Thoracic aorta (tissue), 2 donors: Measurements from ENCODE around the gene MADD. TPM values are rescaled to one million over a fixed set of nuclear protein-coding genes. Genes with fewer than 3 reads are reported as not detected.

Experiments
- ATAC-seq: fragments of 150-250 bp; one replicate; pipeline ENCODE4 v1.8.0; 2017; ENCODE audit warnings: low read depth; ENCODE audit not compliant: insufficient number of reproducible peaks, low FRiP score
- DNase-seq: peaks from one replicate; pipeline ENCODE4 v3.0.0-alpha.2; 2020; ENCODE audit warnings: low spot score
- H3K27ac ChIP-seq, 2 donors: fragments of 200-600 bp; sonication (generic); 1 replicate in 1 of 2; 2 replicates in 1 of 2; pipeline ENCODE4 v1.5.1; 2016; ENCODE audit warnings: mild to moderate bottlenecking in 2 of 2, moderate library complexity in 2 of 2
- H3K27me3 ChIP-seq: fragments of 200-600 bp; sonication (generic); replicated peaks from 2 replicates; pipeline ENCODE4 v1.6.0; 2016; ENCODE audit warnings: mild to moderate bottlenecking; ENCODE audit not compliant: insufficient read depth
- H3K36me3 ChIP-seq: fragments of 200-600 bp; sonication (generic); one replicate; pipeline ENCODE4 v1.5.1; 2016
- H3K4me1 ChIP-seq, 2 donors: fragments of 200-600 bp; sonication (generic); 1 replicate in 1 of 2; 2 replicates in 1 of 2; pipeline versions ENCODE4 v1.5.1 to v1.6.0; 2016; ENCODE audit warnings: low read depth in 2 of 2, mild to moderate bottlenecking in 1 of 2; ENCODE audit not compliant: control insufficient read depth in 1 of 2
- H3K4me3 ChIP-seq: fragments of 200-600 bp; sonication (generic); 2 replicates; pipeline ENCODE4 v1.5.1; 2016; ENCODE audit warnings: mild to moderate bottlenecking
- H3K9me3 ChIP-seq: fragments of 200-600 bp; sonication (generic); 2 replicates; pipeline ENCODE4 v1.5.1; 2016
- total RNA-seq, 2 donors: library from RNA; depleted of rRNA; stranded (reverse); fragments of >200 nt; gene quantifications; one replicate each; pipeline versions ENCODE4 v1.1.0 to v1.2.3, GENCODE V29; 2016
- TF ChIP-seq, protein P1 (sequence below): fragments of 200-600 bp; sonication (generic); IDR thresholded peaks from one replicate; pipeline ENCODE4 v1.5.1; 2019; ENCODE audit warnings: antibody characterized with exemption

The MADD gene
- total RNA-seq, 2 donors from 2014 or later: 58.9 to 74.3 TPM

GRCh38 chr11:47269002-47269828, 718 bp upstream of the MADD start:
- TF ChIP-seq, protein P1, sequence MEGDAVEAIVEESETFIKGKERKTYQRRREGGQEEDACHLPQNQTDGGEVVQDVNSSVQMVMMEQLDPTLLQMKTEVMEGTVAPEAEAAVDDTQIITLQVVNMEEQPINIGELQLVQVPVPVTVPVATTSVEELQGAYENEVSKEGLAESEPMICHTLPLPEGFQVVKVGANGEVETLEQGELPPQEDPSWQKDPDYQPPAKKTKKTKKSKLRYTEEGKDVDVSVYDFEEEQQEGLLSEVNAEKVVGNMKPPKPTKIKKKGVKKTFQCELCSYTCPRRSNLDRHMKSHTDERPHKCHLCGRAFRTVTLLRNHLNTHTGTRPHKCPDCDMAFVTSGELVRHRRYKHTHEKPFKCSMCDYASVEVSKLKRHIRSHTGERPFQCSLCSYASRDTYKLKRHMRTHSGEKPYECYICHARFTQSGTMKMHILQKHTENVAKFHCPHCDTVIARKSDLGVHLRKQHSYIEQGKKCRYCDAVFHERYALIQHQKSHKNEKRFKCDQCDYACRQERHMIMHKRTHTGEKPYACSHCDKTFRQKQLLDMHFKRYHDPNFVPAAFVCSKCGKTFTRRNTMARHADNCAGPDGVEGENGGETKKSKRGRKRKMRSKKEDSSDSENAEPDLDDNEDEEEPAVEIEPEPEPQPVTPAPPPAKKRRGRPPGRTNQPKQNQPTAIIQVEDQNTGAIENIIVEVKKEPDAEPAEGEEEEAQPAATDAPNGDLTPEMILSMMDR: no peak
- no peaks in the 10 kb centered on the region for H3K27me3 ChIP-seq
- ATAC-seq: peak; percentile 78
- peaks cover 21 to 42% of the 10 kb centered on the region in 2 donors for H3K4me1 ChIP-seq
- peak overlapping the region; percentile 86 for H3K27ac ChIP-seq
- peak; percentile 56 for DNase-seq
- no peaks in the 10 kb centered on the region for H3K9me3 ChIP-seq
- no peaks in the 10 kb centered on the region for H3K36me3 ChIP-seq
- peak overlapping the region; percentile 94 for H3K4me3 ChIP-seq

DNA sequence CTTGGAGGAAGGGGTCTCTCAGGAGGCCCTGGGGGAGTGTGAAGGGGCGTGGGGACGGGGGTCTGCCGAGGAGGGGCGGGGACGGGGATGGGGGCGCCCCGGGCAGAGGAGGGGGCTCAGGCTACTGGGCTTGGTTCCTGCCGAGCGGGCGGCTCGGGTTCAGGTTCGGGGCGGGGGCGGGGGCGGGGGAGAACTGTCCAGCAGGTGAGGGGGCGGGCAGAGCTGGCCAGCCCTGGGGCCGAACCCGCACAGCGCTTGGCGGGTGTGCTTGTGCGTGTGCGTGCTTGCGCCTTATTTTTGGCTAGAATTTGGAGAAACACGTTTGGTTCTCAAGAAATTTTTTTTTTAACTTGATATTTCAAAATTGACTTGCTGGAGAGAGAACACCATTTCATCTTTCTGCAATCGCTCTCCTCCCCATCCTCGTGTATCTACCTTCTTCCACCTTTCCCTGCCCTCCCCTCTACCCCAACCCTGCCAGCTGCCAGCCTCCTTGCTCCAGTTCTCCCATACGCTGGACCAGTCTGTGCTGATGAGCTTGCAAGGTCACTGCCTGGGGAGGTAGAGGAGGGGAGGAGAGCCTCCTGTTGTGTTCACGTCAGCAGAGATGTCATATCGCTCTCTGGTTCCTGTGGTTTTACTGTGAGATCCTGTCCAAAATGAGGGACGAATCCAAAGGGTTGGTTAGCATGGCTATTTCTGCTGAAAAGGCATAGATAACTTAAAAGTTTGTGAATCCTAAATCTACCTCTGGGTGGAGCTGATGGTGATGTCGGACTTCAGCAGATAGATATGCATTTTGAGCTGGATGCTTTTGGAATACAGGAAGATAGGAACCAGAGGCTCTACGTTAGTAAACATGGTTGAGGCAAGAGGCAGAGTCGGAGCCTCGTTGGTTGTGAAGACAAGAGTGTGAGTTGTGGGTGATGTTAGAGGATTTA, 668 bp downstream of the MADD start:
- Histone ChIP-seq H3K9me3 (no peaks in the 10 kb centered on the region), H3K27ac (peak overlapping the region; percentile 86), H3K4me3 (peak overlapping the region; percentile 94), H3K4me1 (peaks cover 21 to 31% of the 10 kb centered on the region in 2 donors), H3K27me3 (no peaks in the 10 kb centered on the region), H3K36me3 (peaks cover 13% of the 10 kb centered on the region)
- TF ChIP-seq, protein P1: no peak
- DNase-seq: no peak
- ATAC-seq: no peak

DNA sequence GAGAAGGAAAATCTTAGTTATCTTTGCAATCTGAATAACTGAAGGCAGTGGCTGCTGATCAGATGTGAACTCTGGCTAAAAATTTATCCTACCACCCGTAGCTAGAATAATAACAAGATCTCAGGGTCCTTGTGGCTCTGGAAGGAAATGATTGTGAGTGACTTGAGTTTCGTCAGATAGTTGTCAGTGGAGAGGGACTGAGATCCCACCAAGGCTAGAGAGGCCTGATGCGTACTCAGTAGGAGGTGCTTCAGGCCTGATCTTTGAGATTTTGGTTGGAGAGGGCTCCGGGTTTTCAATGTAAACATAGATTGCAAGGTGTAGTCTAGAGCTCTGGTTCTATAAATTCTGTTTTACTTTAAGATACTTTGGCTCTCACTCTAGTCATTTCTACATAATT, 1.4 kb downstream of the MADD start:
- peaks cover 20% of the 10 kb centered on the region for H3K36me3 ChIP-seq
- H3K4me3 ChIP-seq: peak overlapping the region; percentile 94
- no peaks in the 10 kb centered on the region for H3K9me3 ChIP-seq
- ATAC-seq (no peak), DNase-seq (no peak)
- peaks cover 21 to 31% of the 10 kb centered on the region in 2 donors for H3K4me1 ChIP-seq
- H3K27ac ChIP-seq: peak overlapping the region in 1 of 2 donors; percentile 14
- no peaks in the 10 kb centered on the region for H3K27me3 ChIP-seq
- TF ChIP-seq, protein P1: no peak

- Histone ChIP-seq H3K4me1 (peaks cover 21 to 31% of the 10 kb centered on the region in 2 donors), H3K27ac (no peak overlapping the region), H3K27me3 (no peaks in the 10 kb centered on the region), H3K9me3 (no peaks in the 10 kb centered on the region), H3K4me3 (peak overlapping the region; percentile 94), H3K36me3 (peaks cover 28% of the 10 kb centered on the region)
- no peak for ATAC-seq
- TF ChIP-seq, protein P1: no peak
- DNase-seq: no peak
Observed at GRCh38 chr11:47271961-47272661, 2.2 kb downstream of the MADD start.
